B cell (primary cell): Measurements from ENCODE around the gene LPCAT3. TPM values are rescaled to one million over a fixed set of nuclear protein-coding genes. Genes with fewer than 3 reads are reported as not detected.

Source experiments
- ATAC-seq: fragments of 200-7000 bp; cut with Tn5 transposase; one replicate; pipeline ENCODE4 v1.10.0; 2021; ENCODE audit warnings: low read depth, mild to moderate bottlenecking, moderate number of reproducible peaks, moderate library complexity
- CTCF ChIA-PET: fragments of 350-600 bp; sonication (Branson Sonifier 250); formaldehyde crosslinking; loops from one replicate; lab custom pipeline; 2021; ENCODE audit warnings: antibody characterized with exemption, inconsistent platforms; lab: Charles Lee
- POLR2A ChIA-PET: fragments of 350-600 bp; sonication (Branson Sonifier 250); formaldehyde crosslinking; loops from one replicate; lab custom pipeline; 2021; ENCODE audit warnings: antibody characterized with exemption; lab: Charles Lee
- DNase-seq: peaks from one replicate; pipeline ENCODE4 v3.0.0; 2013
- H2AFZ ChIP-seq: 2 replicates; pipeline ENCODE4 v1.6.1; 2012; ENCODE audit warnings: mild to moderate bottlenecking, low read depth, low read length; ENCODE audit not compliant: insufficient read depth, poor library complexity, severe bottlenecking
- H3K27ac ChIP-seq, 2 donors: 1 replicate in 1 of 2; 2 replicates in 1 of 2; pipeline ENCODE4 v1.5.1; 2012 to 2013; ENCODE audit warnings: low read length in 2 of 2, mild to moderate bottlenecking in 2 of 2, moderate library complexity in 1 of 2
- H3K27me3 ChIP-seq, 4 experiments: fragments of 200-600 bp in 1 of 4; sonication (generic) in 1 of 4; replicated peaks in 1 of 4; 1 replicate in 2 of 4; 2 replicates in 2 of 4; pipeline versions ENCODE4 v1.6.1 to v1.7.0; 2013 to 2016; ENCODE audit warnings: low read length in 3 of 4, mild to moderate bottlenecking in 2 of 4, mixed read lengths in 1 of 4, moderate library complexity in 1 of 4; ENCODE audit not compliant: insufficient read depth in 4 of 4, control insufficient read depth in 3 of 4; ENCODE audit errors: control extremely low read depth in 1 of 4
- H3K36me3 ChIP-seq, 2 experiments: replicated peaks in 1 of 2; 1 replicate in 1 of 2; 2 replicates in 1 of 2; pipeline versions ENCODE4 v1.6.1 to v1.7.1; 2013; ENCODE audit warnings: low read length in 1 of 2; ENCODE audit not compliant: insufficient read depth in 2 of 2, control insufficient read depth in 1 of 2; ENCODE audit errors: control extremely low read depth in 1 of 2, extremely low read depth in 1 of 2
- H3K4me1 ChIP-seq, 2 donors: fragments of 200-600 bp in 1 of 2; sonication (generic) in 1 of 2; 1 replicate in 1 of 2; 2 replicates in 1 of 2; pipeline versions ENCODE4 v1.5.1 to v1.6.1; 2013 to 2017; ENCODE audit warnings: low read length in 2 of 2; ENCODE audit not compliant: control insufficient read depth in 2 of 2, insufficient read depth in 2 of 2
- H3K4me2 ChIP-seq: replicated peaks from 2 replicates; pipeline ENCODE3; 2012; ENCODE audit warnings: mild to moderate bottlenecking, low read depth, low read length; ENCODE audit not compliant: poor library complexity, severe bottlenecking
- H3K4me3 ChIP-seq, 5 experiments: fragments of 200-600 bp in 1 of 5; sonication (generic) in 1 of 5; 1 replicate in 3 of 5; 2 replicates in 2 of 5; pipeline versions ENCODE4 v1.5.1 to v1.7.0; 2011 to 2016; ENCODE audit warnings: low read length in 4 of 5, mild to moderate bottlenecking in 4 of 5, low read depth in 2 of 5, control low read depth in 1 of 5, moderate library complexity in 1 of 5; ENCODE audit not compliant: insufficient read depth in 1 of 5; ENCODE audit errors: control extremely low read depth in 1 of 5, extremely low read depth in 1 of 5
- H3K79me2 ChIP-seq: fragments of 200-600 bp; sonication (generic); one replicate; pipeline ENCODE4 v1.6.0; 2016; ENCODE audit warnings: low read length; ENCODE audit not compliant: control insufficient read depth, insufficient read depth
- H3K9ac ChIP-seq: fragments of 200-600 bp; sonication (generic); 2 replicates; pipeline ENCODE4 v1.6.1; 2017; ENCODE audit warnings: mild to moderate bottlenecking, low read length, moderate library complexity
- H3K9me3 ChIP-seq, 3 donors: one replicate each; pipeline versions ENCODE4 v1.6.1 to v1.7.1; 2013; ENCODE audit warnings: low read length in 2 of 3; ENCODE audit not compliant: control insufficient read depth in 2 of 3, insufficient read depth in 1 of 3; ENCODE audit errors: control extremely low read depth in 1 of 3
- H4K20me1 ChIP-seq: 2 replicates; pipeline ENCODE4 v1.6.0; 2012; ENCODE audit warnings: mild to moderate bottlenecking, low read length; ENCODE audit not compliant: insufficient read depth, control insufficient read depth, poor library complexity, severe bottlenecking
- H3K27ac Mint-ChIP-seq: one replicate; pipeline ENCODE4 v1.8.0; 2021; ENCODE audit warnings: mixed read lengths
- H3K27me3 Mint-ChIP-seq: one replicate; pipeline ENCODE4 v1.8.0; 2021; ENCODE audit warnings: mixed read lengths
- H3K4me1 Mint-ChIP-seq: one replicate; pipeline ENCODE4 v1.8.0; 2021; ENCODE audit warnings: mixed read lengths
- H3K4me3 Mint-ChIP-seq: one replicate; pipeline ENCODE4 v1.8.0; 2021; ENCODE audit warnings: mixed read lengths
- H3K9me3 Mint-ChIP-seq: one replicate; pipeline ENCODE4 v1.8.0; 2022; ENCODE audit warnings: mixed read lengths; ENCODE audit not compliant: insufficient read depth
- CTCF ChIP-seq: fragments of 200-600 bp; IDR thresholded peaks from one replicate; pipeline ENCODE4 v1.8.0; 2022; ENCODE audit warnings: antibody characterized with exemption, mild to moderate bottlenecking
- EZH2 ChIP-seq: IDR thresholded peaks from 2 replicates; pipeline ENCODE4 v1.6.1; 2012; ENCODE audit warnings: borderline replicate concordance, low read depth, mild to moderate bottlenecking, moderate library complexity, low read length; ENCODE audit not compliant: insufficient read depth, poor library complexity, severe bottlenecking
- WGBS: methylation state at CpG from one replicate; pipeline ENCODE4 v1.1.5; 2013; ENCODE audit warnings: missing lambda C conversion rate; ENCODE audit not compliant: insufficient coverage; 5-methylcytosine and 5-hydroxymethylcytosine counted together
- intact Hi-C: fragments of 100-400 bp; cut with micrococcal nuclease; formaldehyde crosslinking; loops from one replicate; pipeline ENCODE4 v1.10.0; 2022
- polyA plus RNA-seq: library from polyadenylated mRNA; depleted of rRNA; stranded (reverse); fragments of >200 nt; gene quantifications from 2 replicates; pipeline ENCODE4 v1.2.3, GENCODE V29; 2012
- total RNA-seq, 2 donors: library from RNA; stranded (reverse); fragments of 120-200 nt in 1 of 2; gene quantifications; 1 replicate in 1 of 2; 2 replicates in 1 of 2; pipeline versions ENCODE4 v1.2.3 to v1.2.4, GENCODE V29; 2013 to 2022

Gene LPCAT3
- total and polyA plus RNA-seq, 2 donors (not counting 1 experiment from before 2014, with no cell fraction given): 17.6 to 26.2 TPM

DNA sequence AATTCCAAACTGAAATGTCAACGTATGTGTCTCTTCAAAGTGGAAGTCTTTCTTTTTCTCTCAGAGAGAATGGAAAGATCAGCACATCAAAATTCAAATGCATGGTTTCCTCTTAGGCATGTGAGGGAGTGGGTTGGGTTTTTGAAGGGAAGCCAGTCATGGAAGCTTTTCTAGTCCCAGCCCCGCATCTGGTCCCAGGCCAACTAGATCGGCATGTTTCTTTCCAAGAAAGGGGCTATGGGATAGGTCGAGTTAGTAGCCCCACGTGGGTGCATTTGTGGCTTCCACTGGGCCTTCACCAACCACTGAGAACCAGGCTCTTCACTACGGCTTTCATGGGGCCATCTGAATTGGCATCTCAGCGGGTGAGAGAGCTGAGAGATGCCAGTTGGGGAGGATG, 48.8 kb upstream of the LPCAT3 start:
- Mint-ChIP-seq H3K4me1 (no peaks in the 10 kb centered on the region), H3K27me3 (peaks cover 27% of the 10 kb centered on the region), H3K9me3 (no peaks in the 10 kb centered on the region), H3K27ac (no peak overlapping the region), H3K4me3 (no peak overlapping the region)
- WGBS: 83% methylated on average over 7 of the region's 7 CpGs
- CTCF ChIA-PET: interaction anchor here (0.9 kb wide), 1 partner anchor 14 kb away, joined by 4 read pairs; no protein-coding TSS in a partner anchor
- TF ChIP-seq EZH2 (no peak), CTCF (no peak)
- POLR2A ChIA-PET: no interaction called here
- Histone ChIP-seq H3K9me3 (no peaks in the 10 kb centered on the region), H3K4me3 (no peak overlapping the region), H3K79me2 (no peaks in the 10 kb centered on the region), H3K27me3 (no peaks in the 10 kb centered on the region), H2AFZ (no peak overlapping the region), H3K4me1 (no peaks in the 10 kb centered on the region), H3K4me2 (no peak overlapping the region), H3K36me3 (no peaks in the 10 kb centered on the region), H4K20me1 (no peaks in the 10 kb centered on the region), H3K9ac (no peak overlapping the region), H3K27ac (no peak overlapping the region)
- DNase-seq (no peak), ATAC-seq (no peak)
- intact Hi-C loops: no loop called here

- Mint-ChIP-seq H3K27me3 (peaks cover 22% of the 10 kb centered on the region), H3K4me1 (no peaks in the 10 kb centered on the region), H3K27ac (no peak overlapping the region), H3K9me3 (no peaks in the 10 kb centered on the region), H3K4me3 (no peak overlapping the region)
- Histone ChIP-seq H3K4me1 (no peaks in the 10 kb centered on the region), H3K36me3 (no peaks in the 10 kb centered on the region), H3K9me3 (no peaks in the 10 kb centered on the region), H3K27ac (no peak overlapping the region), H4K20me1 (no peaks in the 10 kb centered on the region), H3K9ac (no peak overlapping the region), H3K27me3 (no peaks in the 10 kb centered on the region), H2AFZ (no peak overlapping the region), H3K4me2 (no peak overlapping the region), H3K4me3 (no peak overlapping the region), H3K79me2 (no peaks in the 10 kb centered on the region)
- POLR2A ChIA-PET: no interaction called here
- TF ChIP-seq CTCF: no peak
- TF ChIP-seq EZH2: no peak
- no peak for ATAC-seq
- CTCF ChIA-PET: interaction anchor here (0.9 kb wide), 1 partner anchor 15 kb away, joined by 4 read pairs; no protein-coding TSS in a partner anchor
- no peak for DNase-seq
- WGBS: 86% methylated on average over 1 of the region's 2 CpGs
- intact Hi-C loops: no loop called here
These were observed 48.3 kb upstream of the LPCAT3 start for GRCh38 chr12:7066596-7066995.
